Brain microvascular endothelial cell (primary cell): ENCODE results near the gene ESRRG.

ENCODE experiments used
- DNase-seq: peaks from one replicate; pipeline ENCODE4 v3.0.0-alpha.2; 2020
- H3K27ac ChIP-seq: fragments of 250-450 bp; sonication (Bioruptor Pico); 2 replicates; pipeline ENCODE4 v1.5.1; 2020; ENCODE audit warnings: mild to moderate bottlenecking, moderate library complexity
- H3K27me3 ChIP-seq: fragments of 250-450 bp; sonication (Bioruptor Pico); replicated peaks from 2 replicates; pipeline ENCODE4 v1.5.1; 2020; ENCODE audit warnings: mild to moderate bottlenecking
- H3K36me3 ChIP-seq: fragments of 250-450 bp; sonication (Bioruptor Pico); replicated peaks from 2 replicates; pipeline ENCODE4 v1.5.1; 2020; ENCODE audit warnings: mild to moderate bottlenecking
- H3K4me3 ChIP-seq: 2 replicates; pipeline ENCODE4 v1.5.1; 2011; ENCODE audit warnings: low read depth, mild to moderate bottlenecking, control low read depth, low read length, moderate library complexity
- in situ Hi-C: cut with HindIII; loops from 2 replicates; pipeline ENCODE4 v1.10.0; 2017; ENCODE audit warnings: low sequenced_read_pairs, low pct_ligation_motif_present
- TF ChIP-seq, protein P1 (sequence below): IDR thresholded peaks from 2 replicates; pipeline ENCODE4 v1.5.1; 2011; ENCODE audit warnings: low read depth, mild to moderate bottlenecking, moderate library complexity, low read length, control low read depth, inconsistent platforms; ENCODE audit errors: missing control alignments

Gene ESRRG

DNA sequence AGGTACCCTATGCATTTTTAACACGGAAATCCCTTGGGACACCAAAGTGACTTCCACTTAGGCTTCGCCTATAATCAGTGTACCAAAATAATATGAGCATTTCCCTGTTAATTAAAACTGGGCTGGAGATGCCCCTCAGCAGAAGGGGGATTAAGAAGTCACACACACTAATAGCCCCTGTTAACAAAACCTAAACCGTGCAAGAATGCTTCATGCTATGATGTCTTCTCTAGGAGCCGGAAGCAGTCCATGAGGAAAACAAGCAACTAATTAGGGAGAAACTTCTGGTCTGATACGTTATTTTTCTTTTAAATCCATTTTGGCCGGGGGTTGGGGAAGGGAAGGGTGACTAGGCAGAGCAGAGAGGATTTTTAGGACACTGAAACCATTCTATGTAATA is 123.4 kb downstream of the ESRRG start:
- H3K27ac ChIP-seq: no peak overlapping the region
- DNase-seq: no peak
- H3K36me3 ChIP-seq: no peaks in the 10 kb centered on the region
- in situ Hi-C loops: no loop called here
- TF ChIP-seq, protein P1, sequence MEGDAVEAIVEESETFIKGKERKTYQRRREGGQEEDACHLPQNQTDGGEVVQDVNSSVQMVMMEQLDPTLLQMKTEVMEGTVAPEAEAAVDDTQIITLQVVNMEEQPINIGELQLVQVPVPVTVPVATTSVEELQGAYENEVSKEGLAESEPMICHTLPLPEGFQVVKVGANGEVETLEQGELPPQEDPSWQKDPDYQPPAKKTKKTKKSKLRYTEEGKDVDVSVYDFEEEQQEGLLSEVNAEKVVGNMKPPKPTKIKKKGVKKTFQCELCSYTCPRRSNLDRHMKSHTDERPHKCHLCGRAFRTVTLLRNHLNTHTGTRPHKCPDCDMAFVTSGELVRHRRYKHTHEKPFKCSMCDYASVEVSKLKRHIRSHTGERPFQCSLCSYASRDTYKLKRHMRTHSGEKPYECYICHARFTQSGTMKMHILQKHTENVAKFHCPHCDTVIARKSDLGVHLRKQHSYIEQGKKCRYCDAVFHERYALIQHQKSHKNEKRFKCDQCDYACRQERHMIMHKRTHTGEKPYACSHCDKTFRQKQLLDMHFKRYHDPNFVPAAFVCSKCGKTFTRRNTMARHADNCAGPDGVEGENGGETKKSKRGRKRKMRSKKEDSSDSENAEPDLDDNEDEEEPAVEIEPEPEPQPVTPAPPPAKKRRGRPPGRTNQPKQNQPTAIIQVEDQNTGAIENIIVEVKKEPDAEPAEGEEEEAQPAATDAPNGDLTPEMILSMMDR: no peak
- no peak overlapping the region for H3K4me3 ChIP-seq
- no peaks in the 10 kb centered on the region for H3K27me3 ChIP-seq

DNA sequence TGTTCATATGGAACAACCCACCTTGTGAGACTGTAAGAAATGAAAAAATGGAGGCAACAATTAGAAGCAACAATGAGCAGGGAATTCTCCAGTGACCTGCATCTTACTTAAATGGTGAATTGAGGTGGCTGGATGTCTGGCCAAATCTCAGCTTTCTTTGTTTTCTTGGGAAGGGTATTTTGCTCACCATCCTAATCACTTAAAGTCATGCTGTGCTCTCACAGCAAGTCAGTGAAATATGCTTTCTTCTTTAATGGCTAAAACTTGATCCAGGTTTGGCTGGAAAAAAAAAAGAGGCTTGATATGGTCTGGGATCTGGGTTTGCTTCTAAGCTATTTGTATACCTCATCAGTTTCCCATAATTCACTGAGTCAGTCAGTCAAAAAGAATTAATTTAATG is 124.8 kb downstream of the ESRRG start:
- no peaks in the 10 kb centered on the region for H3K36me3 ChIP-seq
- no peak for DNase-seq
- in situ Hi-C loops: no loop called here
- TF ChIP-seq, protein P1: no peak
- H3K27me3 ChIP-seq: no peaks in the 10 kb centered on the region
- no peak overlapping the region for H3K27ac ChIP-seq
- H3K4me3 ChIP-seq: no peak overlapping the region

DNA sequence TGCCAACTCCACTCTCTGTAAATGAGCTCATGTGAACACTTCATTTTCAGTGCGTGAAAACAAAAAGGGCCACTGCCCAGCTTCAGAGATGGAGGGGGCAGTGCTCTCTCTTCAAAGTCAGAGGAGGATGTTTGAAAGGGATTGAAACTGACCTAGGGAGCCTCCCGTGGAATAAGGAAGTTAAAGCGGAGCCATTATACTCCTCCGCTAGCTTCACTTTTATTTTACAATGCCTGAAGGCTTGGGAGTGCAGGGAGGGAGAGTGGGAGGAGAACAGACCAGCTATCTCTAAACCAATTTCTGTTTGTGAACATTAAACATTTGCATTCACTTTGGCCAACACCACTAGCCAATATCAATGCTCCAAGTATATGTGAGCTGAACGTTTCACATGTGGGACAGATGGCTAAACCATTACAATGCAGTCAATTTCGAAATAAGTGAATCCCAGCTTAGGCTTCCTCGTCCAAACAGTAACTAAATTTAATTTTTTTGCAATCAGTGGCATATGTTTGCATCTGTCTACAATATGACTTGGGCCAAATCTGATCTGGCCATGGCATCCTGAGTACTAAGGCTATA is 126.9 kb downstream of the ESRRG start:
- TF ChIP-seq, protein P1: no peak
- no peak overlapping the region for H3K4me3 ChIP-seq
- in situ Hi-C loops: no loop called here
- no peak for DNase-seq
- no peaks in the 10 kb centered on the region for H3K36me3 ChIP-seq
- no peaks in the 10 kb centered on the region for H3K27me3 ChIP-seq
- H3K27ac ChIP-seq: no peak overlapping the region

DNA sequence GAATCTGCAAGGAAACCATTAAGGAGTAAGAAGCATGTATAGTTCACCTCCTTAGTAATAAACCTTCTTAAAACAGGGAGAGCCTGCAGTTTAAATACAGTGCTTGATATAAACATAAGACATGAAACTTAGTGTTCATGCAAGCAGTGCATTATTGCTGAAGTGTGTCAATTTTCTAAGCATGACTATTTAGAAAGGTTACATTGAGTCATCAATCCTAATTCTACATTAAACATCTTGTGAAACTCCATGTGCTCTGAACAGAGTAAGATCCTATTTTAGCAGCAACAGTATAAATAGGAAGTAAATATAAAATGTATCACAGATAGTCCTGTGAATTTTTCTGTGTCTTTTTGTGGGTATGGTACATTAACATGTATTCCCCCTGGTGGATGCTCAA is 135.5 kb downstream of the ESRRG start:
- Histone ChIP-seq H3K27ac (no peak overlapping the region), H3K4me3 (no peak overlapping the region), H3K36me3 (no peaks in the 10 kb centered on the region), H3K27me3 (no peaks in the 10 kb centered on the region)
- no peak for DNase-seq
- TF ChIP-seq, protein P1: no peak
- in situ Hi-C loops: no loop called here

DNA sequence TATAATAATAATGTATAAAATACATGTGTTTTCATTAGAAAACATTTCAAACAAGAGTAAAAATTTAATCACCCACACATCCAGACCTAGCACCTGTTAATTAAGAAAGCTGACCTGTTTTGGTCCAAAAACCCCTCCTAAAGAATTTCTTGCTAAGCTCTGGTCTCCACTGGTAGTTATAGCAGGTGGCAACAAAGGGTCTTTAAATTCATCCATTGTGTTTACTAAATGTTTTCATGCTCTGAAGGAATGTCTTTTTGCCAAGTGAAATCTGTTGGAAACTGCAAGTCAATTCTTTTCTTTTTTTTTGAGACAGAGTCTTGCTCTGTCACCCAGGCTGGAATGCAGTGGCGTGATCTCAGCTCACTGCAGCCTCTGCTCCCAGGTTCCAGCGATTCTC is 141.1 kb downstream of the ESRRG start:
- TF ChIP-seq, protein P1: no peak
- H3K4me3 ChIP-seq: no peak overlapping the region
- no peak for DNase-seq
- in situ Hi-C loops: no loop called here
- H3K27me3 ChIP-seq: no peaks in the 10 kb centered on the region
- H3K27ac ChIP-seq: no peak overlapping the region
- H3K36me3 ChIP-seq: no peaks in the 10 kb centered on the region

DNA sequence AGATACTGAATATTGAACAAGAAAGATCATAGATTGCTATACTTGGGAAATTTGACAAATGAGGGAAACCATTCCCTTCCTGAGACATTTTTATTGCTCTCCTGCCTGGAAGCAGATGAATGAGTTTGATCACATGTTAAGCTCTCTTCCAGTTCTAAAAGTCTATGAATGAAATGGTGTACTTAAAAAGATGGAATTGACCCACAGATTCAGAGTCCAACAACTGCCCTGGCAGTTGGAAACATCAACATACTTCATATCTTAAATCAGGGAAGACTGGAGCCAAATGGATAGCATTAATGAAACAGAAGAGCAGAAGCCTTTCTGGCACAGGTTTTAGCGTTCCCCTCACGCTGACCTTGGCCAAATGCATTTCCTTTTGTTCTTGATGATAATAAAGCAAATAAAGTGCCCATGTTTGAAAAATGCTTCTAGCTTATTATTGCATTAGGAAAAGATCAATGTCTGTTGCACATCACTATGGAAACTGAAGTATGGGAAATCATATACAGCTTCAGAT is 142.6 kb downstream of the ESRRG start:
- TF ChIP-seq, protein P1: no peak
- in situ Hi-C loops: no loop called here

More for the DNA sequence above, 142.6 kb downstream of the ESRRG start:
- no peaks in the 10 kb centered on the region for H3K36me3 ChIP-seq
- DNase-seq: no peak
- H3K27ac ChIP-seq: no peak overlapping the region
- H3K27me3 ChIP-seq: no peaks in the 10 kb centered on the region
- no peak overlapping the region for H3K4me3 ChIP-seq
